AG20443 (cell line): Measurements from ENCODE around the gene PAX5.
A peak's percentile ranks its signal among the peaks of the same experiment; 100 is the strongest.

Experiments used
- DNase-seq: peaks from one replicate; pipeline ENCODE4 v3.0.0; 2012; ENCODE audit warnings: low spot score, mixed read lengths

Gene PAX5

GRCh38 chr9:36835271-36835996 lies 198.6 kb downstream of the PAX5 start:
- no peak for DNase-seq

DNA sequence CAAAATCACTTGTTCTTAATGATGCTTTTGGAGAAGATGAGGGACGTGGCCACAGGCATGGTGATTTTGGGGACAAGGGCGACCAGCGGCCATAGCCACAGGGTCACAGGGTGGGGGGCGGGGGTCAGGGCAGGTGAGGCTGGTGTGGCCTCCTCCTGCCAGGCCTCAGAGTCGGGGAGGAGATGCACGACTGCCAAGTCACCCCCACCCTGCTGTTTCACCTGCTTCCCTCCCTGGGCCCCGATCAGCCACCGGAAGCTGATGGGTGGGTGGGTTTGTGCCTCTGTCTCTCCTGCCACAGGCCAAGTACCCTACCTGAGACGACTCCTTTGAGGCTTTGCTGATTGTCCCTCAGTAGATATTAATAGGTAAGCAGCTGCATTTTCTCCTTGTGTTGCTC lies 199.3 kb downstream of the PAX5 start:
- DNase-seq = no peak

GRCh38 chr9:36833954-36834353 lies 200.1 kb downstream of the PAX5 start:
- DNase-seq = no peak

- no peak for DNase-seq
Measured at GRCh38 chr9:36832164-36832795, 201.8 kb downstream of the PAX5 start.

- DNase-seq = no peak
Measured at GRCh38 chr9:36831381-36832161, 202.5 kb downstream of the PAX5 start.

GRCh38 chr9:36828611-36829013 lies 205.5 kb downstream of the PAX5 start:
- no peak for DNase-seq

- no peak for DNase-seq
Measured at GRCh38 chr9:36827593-36827992, 206.5 kb downstream of the PAX5 start.

GRCh38 chr9:36826581-36826980 lies 207.5 kb downstream of the PAX5 start:
- no peak for DNase-seq

DNA sequence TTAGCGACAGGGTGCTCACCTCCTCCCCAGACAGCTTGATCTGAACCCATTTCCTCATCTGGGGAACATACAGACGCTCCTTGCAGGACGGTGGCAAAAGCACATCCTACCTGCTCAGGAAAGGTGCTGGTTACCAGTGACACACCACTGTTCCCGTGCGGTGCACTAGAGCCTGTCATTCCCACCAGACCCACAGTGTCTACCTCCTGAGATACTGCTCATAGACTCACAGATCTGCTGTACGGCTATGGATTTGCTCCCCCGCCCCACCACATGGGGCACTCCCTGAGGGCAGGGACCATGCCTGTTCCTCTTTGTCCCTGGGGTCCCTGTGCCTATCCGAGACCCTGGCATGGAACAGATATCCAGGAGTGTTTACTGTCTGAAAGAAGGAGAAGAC lies 208.9 kb downstream of the PAX5 start:
- DNase-seq = no peak

- no peak for DNase-seq
Measured at GRCh38 chr9:36823934-36824333, 210.1 kb downstream of the PAX5 start.

GRCh38 chr9:36823466-36823865 lies 210.6 kb downstream of the PAX5 start:
- no peak for DNase-seq

- DNase-seq = no peak
Measured at GRCh38 chr9:36822201-36822600, 211.9 kb downstream of the PAX5 start.

- no peak for DNase-seq
Measured at GRCh38 chr9:36820392-36820861, 213.6 kb downstream of the PAX5 start.

DNA sequence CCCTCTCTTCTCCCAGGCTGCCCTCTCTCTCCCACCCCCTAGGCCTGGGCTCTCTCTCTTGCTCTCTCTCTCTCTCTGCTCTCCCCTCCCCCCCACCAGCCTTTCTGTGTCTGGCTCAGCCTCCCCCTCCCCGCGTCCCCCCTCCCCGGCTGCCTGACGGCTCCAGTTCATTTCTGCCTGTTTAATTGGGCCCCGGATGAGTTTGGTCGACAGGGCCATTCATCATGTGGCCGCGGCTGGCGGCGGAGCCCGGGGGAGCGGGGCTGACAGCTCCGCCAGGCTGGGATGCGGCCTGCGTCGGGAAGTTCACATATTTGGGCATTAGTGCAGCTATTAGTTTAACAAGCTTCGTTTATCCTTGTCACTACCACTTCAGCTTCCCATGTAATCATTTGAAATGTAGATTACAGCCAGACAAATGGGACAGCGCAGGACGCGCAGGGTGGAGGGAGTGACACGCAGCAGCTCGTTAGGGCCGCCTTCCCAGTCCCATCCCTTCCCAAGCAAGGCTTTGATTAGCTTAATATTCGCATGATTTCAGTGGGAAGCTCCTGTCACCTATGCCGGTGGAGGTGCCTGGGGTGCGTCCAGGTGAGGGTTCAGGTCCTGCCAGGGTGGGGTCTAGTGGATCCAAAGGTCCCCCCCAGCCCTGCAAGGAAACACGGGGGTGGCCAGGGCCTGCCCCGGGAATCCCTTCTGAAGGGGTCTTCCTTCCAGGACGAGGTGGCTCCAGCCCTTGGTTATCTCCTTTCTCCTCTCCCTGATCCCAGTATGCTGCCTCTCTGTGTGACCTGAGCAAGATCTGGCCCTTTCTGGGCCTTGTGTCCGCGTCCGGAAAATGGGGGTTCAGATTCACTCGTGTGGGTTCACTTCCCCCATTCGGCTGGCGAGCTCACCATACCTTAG lies 214.8 kb downstream of the PAX5 start:
- peak; percentile 39 for DNase-seq

DNA sequence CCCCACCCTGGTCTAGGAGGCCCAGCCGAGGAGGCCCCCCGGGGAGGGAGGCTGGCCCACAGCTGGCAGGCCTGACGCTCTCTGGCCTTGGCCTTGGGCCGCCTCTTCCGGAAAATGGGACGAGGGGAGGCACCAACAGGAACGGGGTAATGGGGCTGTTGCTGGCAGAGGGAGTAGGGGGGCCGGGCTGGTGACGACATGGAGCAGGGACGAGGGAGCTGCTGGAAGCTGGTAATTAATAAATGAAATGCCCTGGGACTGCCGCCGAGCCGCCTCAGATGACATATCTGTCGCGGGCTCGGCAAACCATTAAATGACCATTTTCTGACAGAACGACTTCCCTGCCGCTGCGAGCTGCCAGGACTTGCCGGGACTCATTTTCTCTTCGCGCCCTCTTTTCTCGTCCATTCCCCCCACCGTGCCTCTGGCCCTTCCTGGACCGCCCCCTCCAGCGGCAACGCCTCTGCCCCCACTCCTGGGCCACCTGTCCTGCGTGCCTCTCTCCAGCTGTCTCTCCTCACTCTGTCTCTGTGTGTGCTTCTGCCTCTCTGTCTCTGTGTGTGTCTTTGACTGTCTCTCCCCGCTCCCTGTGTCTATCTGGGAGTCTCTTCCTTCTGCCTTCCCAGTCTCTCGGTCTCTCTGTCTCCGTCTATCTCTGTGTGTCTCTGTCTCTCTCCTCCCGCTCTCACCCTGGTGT lies 215.7 kb downstream of the PAX5 start:
- DNase-seq = no peak

DNA sequence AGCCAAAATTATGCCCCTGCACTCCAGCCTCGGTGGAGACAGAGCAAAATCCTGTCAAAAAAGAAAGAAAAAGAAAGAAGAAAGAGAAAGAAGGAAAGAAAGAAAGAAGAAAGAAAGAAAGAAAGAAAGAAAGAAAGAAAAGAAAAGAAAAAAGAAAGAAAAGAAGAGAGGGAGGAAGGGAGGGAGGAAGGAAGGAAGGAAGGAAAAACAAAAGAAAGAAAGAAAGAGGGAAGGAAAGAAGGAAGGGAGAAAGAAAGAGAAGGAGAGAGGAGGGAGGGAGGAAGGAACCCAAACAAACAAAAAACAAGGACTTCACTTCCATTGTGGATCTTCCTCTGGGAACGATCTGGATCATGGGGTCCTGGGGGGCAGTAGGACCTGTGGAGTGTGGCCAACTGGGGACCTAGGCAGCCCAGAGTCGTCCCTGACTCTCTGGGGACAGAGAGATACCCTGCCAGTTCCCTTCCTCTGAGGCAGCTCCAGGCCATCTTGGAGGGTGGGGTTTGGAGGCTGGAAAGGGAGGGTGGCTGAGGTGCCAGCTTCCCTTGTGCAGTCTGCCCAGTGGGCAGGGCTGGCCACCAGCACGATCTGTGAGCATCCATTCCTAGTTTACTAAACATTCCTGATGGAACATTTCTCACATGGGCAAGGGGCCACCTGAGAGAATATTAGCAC lies 216.8 kb downstream of the PAX5 start:
- no peak for DNase-seq

DNA sequence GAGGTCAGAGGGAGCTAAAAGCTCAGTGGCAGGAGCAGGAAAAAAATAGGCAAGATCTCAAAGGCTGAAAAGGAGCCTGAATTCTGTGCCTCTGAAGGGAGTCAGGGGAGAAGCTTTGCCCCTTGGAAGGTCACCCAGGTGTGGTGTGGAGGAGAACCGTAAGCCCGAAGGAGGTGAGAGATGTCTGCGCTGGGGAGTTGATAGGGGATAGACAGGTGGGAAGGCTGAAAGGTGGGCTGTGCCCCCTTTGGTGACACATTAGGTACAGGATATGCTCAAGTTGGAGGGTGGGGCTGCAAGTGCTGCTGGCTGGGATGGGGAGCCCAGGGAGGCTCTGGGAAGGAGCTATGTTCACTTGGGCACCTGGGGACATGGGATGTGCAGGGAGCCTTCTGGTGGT lies 217.7 kb downstream of the PAX5 start:
- no peak for DNase-seq

DNA sequence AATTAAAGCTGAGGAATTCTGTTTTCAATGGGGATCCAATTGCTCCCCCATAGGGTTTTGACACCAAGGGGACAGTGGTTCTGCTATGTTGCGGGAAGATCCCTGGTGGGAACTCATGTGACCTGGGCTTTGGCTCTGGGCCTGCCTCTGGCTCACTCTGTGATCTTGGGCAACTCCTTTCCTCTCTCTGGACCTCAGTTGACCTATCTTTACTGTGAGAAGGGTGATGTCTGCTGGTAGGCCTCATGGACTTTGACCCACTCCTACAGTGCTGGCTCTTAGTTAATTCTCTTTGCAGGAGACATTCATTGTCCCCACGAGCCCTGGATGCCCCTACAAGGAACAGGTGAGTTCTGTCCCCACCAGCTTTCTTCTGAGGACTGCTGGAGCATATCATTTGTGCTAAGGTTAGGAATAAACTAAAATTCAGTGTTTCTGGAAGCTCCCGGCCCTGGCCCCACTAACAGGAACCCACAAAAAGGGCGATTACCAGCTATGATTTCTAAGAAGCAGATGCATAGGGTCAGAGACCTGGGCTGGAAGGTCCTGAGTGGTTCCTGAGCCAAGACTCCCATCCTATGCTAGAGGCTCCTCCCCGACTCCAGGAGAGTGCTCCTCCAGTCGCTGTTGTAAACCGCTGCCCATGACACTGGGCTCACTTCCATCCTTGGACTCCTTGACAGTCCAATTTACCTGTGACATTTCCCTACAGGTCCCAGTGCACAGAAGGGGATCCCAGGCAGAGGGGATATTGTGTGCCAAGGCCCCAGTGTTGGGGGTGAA lies 218.3 kb downstream of the PAX5 start:
- DNase-seq = no peak

- DNase-seq = no peak
Measured at GRCh38 chr9:36815023-36815422, 219.0 kb downstream of the PAX5 start.

- DNase-seq = no peak
Measured at GRCh38 chr9:36813154-36813553, 220.9 kb downstream of the PAX5 start.
